Stimulated activated CD4-positive, alpha-beta T cell treated with anti-CD3 and anti-CD28 coated beads, TNF-alpha, amount 100 ng/mL, for 1 hour (primary cell): Measurements from ENCODE around the gene TUBA1C.

Source experiments
- DNase-seq, 3 donors: peaks; one replicate each; pipeline ENCODE4 v3.0.0-alpha.2; 2020; ENCODE audit warnings: low read depth in 3 of 3, low spot score in 1 of 3

The TUBA1C gene

GRCh38 chr12:49264873-49265792, at the start of gene TUBA1C:
Gene TUBA1C, plus strand, starts transcription at chr12:49265082. Its CDS starts 100 bp downstream, at chr12:49265182.
- peak; percentile 65 to 88 (median 73) for DNase-seq

GRCh38 chr12:49219417-49220026, 45.4 kb upstream of the TUBA1C start:
- DNase-seq = no peak

DNA sequence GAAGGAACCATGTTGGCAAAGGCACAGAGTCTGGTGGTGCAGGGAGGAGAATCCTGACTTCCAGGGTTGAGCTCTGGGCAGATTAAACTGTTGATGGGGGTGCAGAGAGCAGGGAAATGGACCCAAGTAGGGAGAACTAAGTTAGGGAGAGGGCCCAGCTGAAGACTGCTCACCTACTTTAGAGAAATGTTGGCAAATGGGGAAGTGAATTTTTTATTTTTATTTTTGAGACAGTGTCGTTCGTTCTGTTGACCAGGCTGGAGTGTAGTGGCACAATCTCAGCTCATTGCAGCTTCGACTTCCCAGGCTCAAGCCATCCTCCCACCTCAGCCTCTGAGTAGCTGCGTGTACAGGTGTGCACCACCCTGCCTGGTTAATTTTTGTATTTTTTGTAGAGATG, 43.9 kb upstream of the TUBA1C start:
- no peak for DNase-seq

GRCh38 chr12:49223122-49223521, 41.8 kb upstream of the TUBA1C start:
- no peak for DNase-seq

DNA sequence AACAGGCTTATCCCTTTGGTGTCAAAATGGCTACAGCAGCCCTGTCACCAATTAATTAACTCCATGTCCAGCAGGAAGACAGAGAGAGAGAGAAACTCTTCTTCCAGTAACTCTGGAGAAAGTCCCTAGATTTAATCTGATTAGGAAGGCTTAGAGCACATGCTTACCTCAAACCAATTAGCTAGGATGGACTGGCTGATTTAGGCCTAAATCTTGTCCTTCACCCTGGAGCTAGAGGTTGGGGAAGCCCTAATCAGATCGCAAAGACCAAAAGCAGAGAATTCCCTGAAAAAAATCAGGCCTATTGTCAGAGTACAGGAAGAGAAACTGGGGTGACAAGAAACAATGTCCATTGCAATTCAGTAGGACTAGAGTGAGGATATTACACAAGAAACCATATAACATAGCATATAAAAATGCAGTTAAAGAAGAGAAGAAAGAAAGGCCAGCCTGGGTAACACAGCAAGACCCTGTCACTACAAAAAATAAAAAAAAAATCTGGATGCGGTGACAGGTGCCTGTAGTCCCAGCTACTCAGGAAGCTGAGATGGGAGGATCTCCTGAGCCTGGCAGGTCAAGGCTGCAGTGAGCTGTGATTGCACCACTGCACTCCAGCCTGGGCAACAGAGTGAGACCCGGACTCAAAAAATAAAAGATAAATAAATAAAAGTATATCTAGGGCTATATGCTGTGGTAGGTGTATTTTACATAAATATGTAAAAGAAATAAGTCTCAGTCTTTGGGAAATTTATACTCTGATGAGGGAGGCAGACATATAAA, 41.1 kb upstream of the TUBA1C start:
- DNase-seq = no peak

DNA sequence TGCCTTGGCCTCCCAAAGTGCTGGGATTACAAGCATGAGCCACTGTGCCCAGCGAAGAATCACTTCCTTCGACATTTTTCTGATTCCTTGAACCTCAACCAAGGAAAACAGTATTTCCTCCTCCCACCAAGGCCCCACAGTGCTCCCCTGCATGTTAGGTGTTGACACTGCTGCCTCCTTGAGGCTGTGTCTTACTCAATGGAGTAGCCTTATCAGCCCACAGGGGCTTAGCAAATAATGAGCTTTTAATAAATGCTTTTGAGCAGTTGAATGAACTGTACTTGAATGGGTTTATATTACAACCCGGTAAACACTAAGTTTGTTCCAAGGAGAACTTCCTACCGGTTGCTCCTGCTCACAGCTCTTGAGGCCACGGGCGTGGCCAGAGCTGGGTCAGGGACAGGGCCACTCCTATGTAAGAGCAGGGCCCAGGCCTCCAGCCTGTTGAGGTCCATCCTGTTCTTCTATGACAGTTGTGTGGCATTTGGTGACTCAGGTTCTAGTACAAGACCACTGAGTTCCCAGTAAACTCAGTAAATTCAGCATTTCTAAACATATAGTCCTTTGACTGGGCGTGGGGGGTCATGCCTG, 39.2 kb upstream of the TUBA1C start:
- DNase-seq = no peak

DNA sequence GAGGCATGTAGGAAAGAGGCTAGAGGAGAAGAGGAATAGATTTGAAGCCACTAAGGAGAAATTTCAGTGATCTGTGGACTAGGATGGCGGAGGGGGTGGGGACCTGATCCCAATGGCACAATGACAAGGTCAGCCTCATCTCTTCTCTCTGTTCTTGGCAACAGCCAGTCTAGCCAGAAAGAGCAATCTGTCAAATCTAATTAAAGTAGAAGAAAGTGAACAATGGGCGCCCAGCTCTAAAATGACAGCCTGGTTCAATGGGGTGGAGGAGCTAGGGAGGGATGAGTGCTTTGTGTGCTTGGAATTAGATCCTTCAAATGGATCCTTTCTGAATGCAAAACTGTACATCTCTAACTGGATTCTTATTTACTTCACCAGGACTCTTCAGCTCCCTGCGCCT, 37.2 kb upstream of the TUBA1C start:
- no peak for DNase-seq

DNA sequence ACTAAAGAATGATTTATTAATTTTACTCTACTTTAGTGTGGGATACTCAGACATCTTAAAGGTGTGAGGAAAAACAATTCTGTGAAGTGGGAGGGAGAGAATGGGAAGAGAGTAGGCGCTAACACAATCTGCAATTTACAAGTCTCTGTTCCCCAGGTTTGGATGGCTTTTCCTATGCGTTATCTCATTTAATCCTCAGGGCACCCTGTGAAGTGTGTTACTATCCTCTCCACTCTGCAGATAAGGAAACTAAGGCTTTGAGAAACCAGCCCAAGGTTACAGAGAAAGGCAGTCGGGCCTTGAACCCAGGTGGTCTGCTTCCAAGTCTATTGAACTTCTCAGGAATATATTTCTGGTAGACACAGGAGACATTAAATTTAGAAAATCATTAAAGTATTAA, 36.2 kb upstream of the TUBA1C start:
- DNase-seq = no peak

GRCh38 chr12:49230176-49230804, 34.6 kb upstream of the TUBA1C start:
- DNase-seq = no peak

DNA sequence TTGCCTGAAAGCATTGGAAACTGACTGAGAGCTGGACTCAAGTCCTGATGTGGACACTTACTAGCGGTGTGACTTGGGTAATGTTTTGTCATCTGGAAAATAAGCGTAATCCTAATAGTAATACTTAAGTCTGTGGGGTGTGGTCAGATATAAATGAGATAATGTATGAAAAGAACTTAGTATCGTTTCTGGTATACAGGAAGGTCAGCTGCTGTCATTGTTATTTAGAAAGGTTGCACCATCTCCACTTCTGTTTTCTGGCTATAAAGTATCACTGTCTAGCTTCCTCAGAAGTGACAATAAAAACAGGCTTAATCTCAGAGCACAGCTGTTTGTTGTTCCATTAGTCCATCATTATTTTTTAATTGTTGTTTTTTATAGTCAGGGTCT, 34.1 kb upstream of the TUBA1C start:
- DNase-seq = no peak

DNA sequence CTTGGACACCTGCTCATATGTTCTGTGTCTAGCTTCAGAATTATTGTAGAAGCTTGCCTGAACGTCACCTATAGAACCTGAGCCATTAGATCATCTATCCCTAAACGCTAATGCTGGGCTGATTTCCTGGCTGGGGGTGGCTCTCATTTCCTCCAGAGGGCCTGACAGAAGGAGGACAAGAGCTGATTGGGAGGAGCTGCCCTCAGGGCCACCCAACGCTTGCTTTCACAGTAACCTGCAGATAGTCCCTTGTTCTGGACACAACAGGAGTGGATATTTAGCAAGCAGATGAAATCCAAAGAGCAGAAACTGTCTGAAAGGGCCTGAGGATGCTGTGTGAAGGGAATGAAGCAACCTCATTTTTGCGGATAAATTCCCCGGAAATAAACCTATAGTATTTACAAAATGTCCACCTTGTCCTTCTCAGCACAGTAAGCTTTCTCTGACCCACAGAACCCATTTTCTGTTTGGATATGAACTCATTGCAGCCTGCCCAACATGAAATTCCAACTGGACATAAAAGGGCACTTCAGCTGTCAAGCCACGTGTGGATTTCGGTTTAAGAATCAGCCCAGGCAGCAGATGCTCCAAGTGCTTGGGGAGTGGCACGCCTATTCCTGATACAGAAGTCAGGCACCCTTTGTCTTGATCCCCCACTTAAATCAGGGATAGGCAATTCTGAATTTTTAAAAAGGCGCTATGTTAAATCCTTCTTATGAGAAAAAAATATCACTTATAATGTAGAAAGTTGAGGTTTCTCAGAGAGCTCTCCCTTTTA, 32.8 kb upstream of the TUBA1C start:
- DNase-seq = no peak

- DNase-seq = no peak
Measured at GRCh38 chr12:49232940-49233841, 31.7 kb upstream of the TUBA1C start.

- DNase-seq = no peak
Measured at GRCh38 chr12:49233842-49234526, 30.9 kb upstream of the TUBA1C start.

- DNase-seq = no peak
Measured at GRCh38 chr12:49236423-49236822, 28.5 kb upstream of the TUBA1C start.

DNA sequence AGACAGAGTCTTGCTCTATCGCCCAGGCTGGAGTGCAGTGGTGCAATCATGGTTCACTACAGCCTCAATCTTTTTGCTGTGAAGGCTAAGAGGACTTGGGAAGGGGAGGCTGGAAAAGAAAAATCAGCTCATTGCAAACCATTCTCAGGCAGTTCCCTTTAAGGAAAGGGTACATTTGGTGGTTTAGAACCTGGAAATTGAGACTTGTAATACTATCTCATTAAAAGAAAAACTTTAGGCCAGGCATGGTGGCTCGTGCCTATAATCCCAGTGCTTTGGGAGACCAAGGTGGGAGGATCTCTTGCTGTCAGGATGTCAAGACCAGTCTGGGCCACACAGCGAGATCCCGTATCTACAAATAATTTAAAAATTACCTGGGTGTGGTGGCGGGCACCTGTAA, 21.3 kb upstream of the TUBA1C start:
- DNase-seq = no peak

DNA sequence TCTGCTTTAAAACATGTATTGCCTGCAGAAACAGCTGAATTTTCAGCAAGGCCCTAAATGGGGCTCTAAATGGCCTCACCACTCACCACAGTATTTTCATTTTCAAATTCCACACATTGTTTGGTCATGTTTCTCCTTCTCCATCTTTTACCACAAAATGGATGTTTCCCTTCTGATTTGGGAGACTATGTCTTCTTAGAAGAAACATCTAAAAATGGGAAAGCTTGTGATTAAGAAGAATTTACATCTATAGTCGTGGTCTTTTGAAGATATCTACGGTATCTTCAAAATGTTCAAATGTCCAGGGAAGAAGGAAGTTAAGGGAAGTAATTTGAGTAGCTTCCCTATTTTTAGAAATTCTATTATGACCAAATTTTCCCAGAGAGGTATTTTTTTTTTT, 20.7 kb upstream of the TUBA1C start:
- DNase-seq = no peak

- DNase-seq = no peak
Measured at GRCh38 chr12:49251357-49251756, 13.5 kb upstream of the TUBA1C start.

- no peak for DNase-seq
Measured at GRCh38 chr12:49253033-49253623, 11.8 kb upstream of the TUBA1C start.
